ENCODE measurements around the gene ARID1B.
A peak's percentile ranks its signal among the peaks of the same experiment; 100 is the strongest.
"Not testable (repeated sequence)": the region's sequence is repeated elsewhere in the genome, so short reads cannot be mapped to it uniquely, and the experiment has no call there.

The ARID1B gene

GRCh38 chr6:156944412-156944811 is 167.2 kb downstream of the ARID1B start:
- ATAC-seq = no peak

GRCh38 chr6:156945789-156946172 is 168.6 kb downstream of the ARID1B start:
- ATAC-seq = not testable (repeated sequence)

GRCh38 chr6:156946370-156946936 is 169.3 kb downstream of the ARID1B start:
- ATAC-seq = no peak

- ATAC-seq = no peak
These were observed 171.1 kb downstream of the ARID1B start for GRCh38 chr6:156948277-156948676.

- ATAC-seq = peak; percentile 52 to 76
These were observed 171.6 kb downstream of the ARID1B start for GRCh38 chr6:156948807-156949206.

- no peak for ATAC-seq
These were observed 172.2 kb downstream of the ARID1B start for GRCh38 chr6:156949376-156949775.

GRCh38 chr6:156950084-156950483 is 172.9 kb downstream of the ARID1B start:
- ATAC-seq = no peak

GRCh38 chr6:156950531-156950930 is 173.4 kb downstream of the ARID1B start:
- ATAC-seq = no peak

- ATAC-seq = no peak
These were observed 175.2 kb downstream of the ARID1B start for GRCh38 chr6:156952401-156952800.

GRCh38 chr6:156953127-156953478 is 175.9 kb downstream of the ARID1B start:
- no peak for ATAC-seq

GRCh38 chr6:156953479-156954146 is 176.4 kb downstream of the ARID1B start:
- no peak for ATAC-seq

GRCh38 chr6:156954191-156954590 is 177.0 kb downstream of the ARID1B start:
- ATAC-seq = no peak

GRCh38 chr6:156954816-156955215 is 177.6 kb downstream of the ARID1B start:
- ATAC-seq = no peak

- ATAC-seq = no peak
These were observed 178.5 kb downstream of the ARID1B start for GRCh38 chr6:156955494-156956183.

- ATAC-seq = no peak
These were observed 179.1 kb downstream of the ARID1B start for GRCh38 chr6:156956286-156956685.

- ATAC-seq = peak; percentile 93 to 98
These were observed 180.9 kb downstream of the ARID1B start for GRCh38 chr6:156957931-156958547.

GRCh38 chr6:156960525-156960924 is 183.3 kb downstream of the ARID1B start:
- no peak for ATAC-seq

GRCh38 chr6:156961282-156961892 is 184.2 kb downstream of the ARID1B start:
- ATAC-seq = no peak

- peak; percentile 93 to 98 for ATAC-seq
These were observed 186.8 kb downstream of the ARID1B start for GRCh38 chr6:156963712-156964700.

- ATAC-seq = no peak
These were observed 190.7 kb downstream of the ARID1B start for GRCh38 chr6:156967852-156968251.

- ATAC-seq = no peak
These were observed 192.1 kb downstream of the ARID1B start for GRCh38 chr6:156969233-156969632.

GRCh38 chr6:156970595-156971112 is 193.5 kb downstream of the ARID1B start:
- ATAC-seq = no peak

Data from activated CD4-positive, CD25-positive, alpha-beta regulatory T cell treated with anti-CD3 and anti-CD28 coated beads, Interleukin-2, amount 50 U/mL, for 24 hours (primary cell).